H9 (cell line): ENCODE data around the gene ESM1. TPM values are rescaled to one million over a fixed set of nuclear protein-coding genes. Genes with fewer than 3 reads are reported as not detected.

Experiments
- DNase-seq: peaks from one replicate; pipeline ENCODE4 v3.0.0-alpha.2; 2017
- H2AFZ ChIP-seq: one replicate; pipeline ENCODE4 v1.6.1; 2013; ENCODE audit warnings: mild to moderate bottlenecking, low read length, control low read depth, moderate library complexity
- H2AK5ac ChIP-seq: 2 replicates; pipeline ENCODE4 v1.6.1; 2013; ENCODE audit warnings: low read length, control low read depth, mixed read lengths; ENCODE audit not compliant: insufficient read length
- H2BK120ac ChIP-seq: one replicate; pipeline ENCODE4 v1.6.1; 2013; ENCODE audit warnings: low read depth, mild to moderate bottlenecking, low read length, control low read depth, inconsistent platforms; ENCODE audit not compliant: poor library complexity, severe bottlenecking
- H2BK12ac ChIP-seq: 2 replicates; pipeline ENCODE4 v1.6.1; 2013; ENCODE audit warnings: low read length, control low read depth, mixed read lengths, low read depth; ENCODE audit not compliant: insufficient read length
- H2BK15ac ChIP-seq: 2 replicates; pipeline ENCODE4 v1.6.1; 2013; ENCODE audit warnings: low read depth, low read length, control low read depth
- H2BK20ac ChIP-seq: one replicate; pipeline ENCODE4 v1.6.1; 2013; ENCODE audit warnings: low read depth, mild to moderate bottlenecking, low read length, control low read depth, inconsistent platforms; ENCODE audit not compliant: poor library complexity, severe bottlenecking
- H2BK5ac ChIP-seq: 2 replicates; pipeline ENCODE4 v1.6.1; 2013; ENCODE audit warnings: low read length, control low read depth, mixed read lengths; ENCODE audit not compliant: insufficient read length
- H3K14ac ChIP-seq: 2 replicates; pipeline ENCODE4 v1.6.1; 2013; ENCODE audit warnings: low read length, control low read depth; ENCODE audit not compliant: insufficient read depth
- H3K18ac ChIP-seq: 2 replicates; pipeline ENCODE4 v1.6.1; 2013; ENCODE audit warnings: low read depth, mild to moderate bottlenecking, mixed read lengths, low read length, control low read depth; ENCODE audit not compliant: insufficient read length
- H3K23ac ChIP-seq: 2 replicates; pipeline ENCODE4 v1.6.1; 2013; ENCODE audit warnings: low read length, control low read depth, mixed read lengths, low read depth; ENCODE audit not compliant: insufficient read length
- H3K23me2 ChIP-seq: 2 replicates; pipeline ENCODE4 v1.6.1; 2013; ENCODE audit warnings: low read depth, mild to moderate bottlenecking, mixed read lengths, low read length, control low read depth; ENCODE audit not compliant: insufficient read length, poor library complexity, severe bottlenecking
- H3K27ac ChIP-seq: 2 replicates; pipeline ENCODE4 v1.5.1; 2013; ENCODE audit warnings: low read length, control low read depth, mixed read lengths, low read depth; ENCODE audit not compliant: insufficient read length
- H3K27me3 ChIP-seq: 2 replicates; pipeline ENCODE4 v1.6.1; 2013; ENCODE audit warnings: low read length, control low read depth, inconsistent platforms; ENCODE audit not compliant: insufficient read depth
- H3K4ac ChIP-seq: 2 replicates; pipeline ENCODE4 v1.6.1; 2013; ENCODE audit warnings: low read depth, mild to moderate bottlenecking, control low read depth, inconsistent platforms, low read length, moderate library complexity
- H3K4me1 ChIP-seq: 2 replicates; pipeline ENCODE4 v1.6.1; 2013; ENCODE audit warnings: low read length, control low read depth, inconsistent platforms; ENCODE audit not compliant: insufficient read depth
- H3K4me2 ChIP-seq: 2 replicates; pipeline ENCODE4 v1.6.1; 2013; ENCODE audit warnings: low read length, control low read depth, mixed read lengths; ENCODE audit not compliant: insufficient read length, insufficient read depth
- H3K56ac ChIP-seq: 2 replicates; pipeline ENCODE4 v1.6.1; 2013; ENCODE audit warnings: low read depth, mild to moderate bottlenecking, mixed read lengths, low read length, control low read depth; ENCODE audit not compliant: insufficient read length
- H3K79me1 ChIP-seq: 2 replicates; pipeline ENCODE4 v1.6.1; 2013; ENCODE audit warnings: low read depth, mild to moderate bottlenecking, moderate library complexity, low read length, control low read depth, inconsistent platforms; ENCODE audit not compliant: insufficient read depth, poor library complexity, severe bottlenecking
- H3K79me2 ChIP-seq: 2 replicates; pipeline ENCODE4 v1.6.1; 2013; ENCODE audit warnings: low read length, control low read depth, inconsistent platforms; ENCODE audit not compliant: insufficient read depth
- H3K9ac ChIP-seq: 2 replicates; pipeline ENCODE4 v1.6.1; 2013; ENCODE audit warnings: low read length, control low read depth, mixed read lengths; ENCODE audit not compliant: insufficient read length; ENCODE audit errors: extremely low read depth
- H3K9me3 ChIP-seq: one replicate; pipeline ENCODE4 v1.6.1; 2013; ENCODE audit warnings: low read depth, low read length, inconsistent platforms; ENCODE audit not compliant: control insufficient read depth
- H3T11ph ChIP-seq: one replicate; pipeline ENCODE4 v1.6.1; 2013; ENCODE audit warnings: mild to moderate bottlenecking, low read length, control low read depth, inconsistent platforms
- H4K20me1 ChIP-seq: one replicate; pipeline ENCODE4 v1.6.1; 2013; ENCODE audit not compliant: control insufficient read depth, insufficient read length, insufficient read depth
- H4K5ac ChIP-seq: 2 replicates; pipeline ENCODE4 v1.6.1; 2013; ENCODE audit warnings: low read depth, mild to moderate bottlenecking, mixed read lengths, low read length, control low read depth; ENCODE audit not compliant: insufficient read length
- H4K8ac ChIP-seq: replicated peaks from 2 replicates; pipeline ENCODE4 v1.6.1; 2013; ENCODE audit warnings: low read length, control low read depth, mixed read lengths, low read depth; ENCODE audit not compliant: insufficient read length
- H4K91ac ChIP-seq: 2 replicates; pipeline ENCODE4 v1.6.1; 2013; ENCODE audit warnings: low read depth, mild to moderate bottlenecking, moderate library complexity, mixed read lengths, low read length, control low read depth; ENCODE audit not compliant: insufficient read length
- H3K27ac Mint-ChIP-seq, 3 experiments: 2 replicates in 2 of 3; 3 replicates in 1 of 3; pipeline ENCODE4 v1.8.0; 2020 to 2021; ENCODE audit warnings: mixed read lengths in 3 of 3, mild to moderate bottlenecking in 1 of 3, moderate library complexity in 1 of 3
- H3K27me3 Mint-ChIP-seq: 2 replicates; pipeline ENCODE4 v1.8.0; 2021; ENCODE audit warnings: low read depth, mild to moderate bottlenecking, moderate library complexity, mixed read lengths
- H3K36me3 Mint-ChIP-seq, 3 experiments: 2 replicates in 2 of 3; 3 replicates in 1 of 3; pipeline ENCODE4 v1.8.0; 2020 to 2021; ENCODE audit warnings: low read depth in 3 of 3, mixed read lengths in 3 of 3; ENCODE audit not compliant: insufficient read depth in 1 of 3
- H3K4me1 Mint-ChIP-seq, 2 experiments: 2 replicates each; pipeline ENCODE4 v1.8.0; 2020; ENCODE audit warnings: mixed read lengths in 2 of 2
- H3K4me3 Mint-ChIP-seq, 2 experiments: 2 replicates in 1 of 2; 3 replicates in 1 of 2; pipeline ENCODE4 v1.8.0; 2020 to 2021; ENCODE audit warnings: mild to moderate bottlenecking in 2 of 2, mixed read lengths in 2 of 2, moderate library complexity in 1 of 2
- H3K9me3 Mint-ChIP-seq, 2 experiments: 2 replicates in 1 of 2; 3 replicates in 1 of 2; pipeline ENCODE4 v1.8.0; 2020; ENCODE audit warnings: mild to moderate bottlenecking in 2 of 2, mixed read lengths in 2 of 2, moderate library complexity in 1 of 2
- WGBS: extraction: QIAGEN DNeasy Blood & Tissue Kit; methylation state at CpG from one replicate; pipeline ENCODE4 v1.1.7; 2013; ENCODE audit warnings: missing lambda C conversion rate, low lambda C conversion rate, mixed read lengths; ENCODE audit not compliant: insufficient read length; ENCODE audit errors: extremely low coverage; 5-methylcytosine and 5-hydroxymethylcytosine counted together
- total RNA-seq: library from RNA; stranded (reverse); gene quantifications from 2 replicates; pipeline ENCODE4 v1.2.1, GENCODE V29; 2021
- TF ChIP-seq, protein P1 (sequence below): fragments of 200-600 bp; sonication (generic); conservative IDR thresholded peaks from 3 replicates; pipeline ENCODE4 v1.8.0; 2021; ENCODE audit warnings: antibody characterized with exemption, mild to moderate bottlenecking

ESM1 gene
- total RNA-seq, 1 experiment from 2014 or later, result not detected

DNA sequence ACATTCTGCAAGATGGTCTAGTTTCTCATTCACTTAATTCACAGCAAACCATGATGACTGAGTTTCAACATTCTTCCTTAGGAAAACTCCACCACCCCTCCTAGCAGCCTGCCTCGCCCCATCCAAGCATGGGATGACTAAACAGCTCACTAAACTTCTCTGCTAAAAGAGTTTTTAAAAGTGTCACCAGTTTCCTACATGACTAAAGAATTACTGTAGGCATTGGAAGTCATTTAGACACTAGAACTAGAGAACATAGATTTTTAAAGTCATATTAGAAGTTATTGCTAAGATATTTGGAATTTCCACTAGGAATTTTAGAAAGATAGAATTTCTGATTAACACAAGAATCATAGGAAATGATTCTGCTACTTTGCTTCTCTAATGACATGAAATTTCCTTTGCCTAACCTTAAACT is 5.5 kb upstream of the ESM1 start:
- Histone ChIP-seq H2BK120ac (no peak overlapping the region), H2BK15ac (no peak overlapping the region), H2AK5ac (no peak overlapping the region), H3K27me3 (no peaks in the 10 kb centered on the region), H3K23ac (no peak overlapping the region), H3K79me1 (no peaks in the 10 kb centered on the region), H3K4me2 (no peak overlapping the region), H3K4ac (no peak overlapping the region), H3K9ac (no peak overlapping the region), H4K8ac (no peak overlapping the region), H2BK5ac (no peak overlapping the region), H2BK20ac (no peak overlapping the region), H4K5ac (no peak overlapping the region), H3K9me3 (no peaks in the 10 kb centered on the region), H2AFZ (no peak overlapping the region), H4K91ac (no peak overlapping the region), H3T11ph (no peak overlapping the region), H3K23me2 (no peaks in the 10 kb centered on the region), H3K14ac (no peak overlapping the region), H3K79me2 (no peaks in the 10 kb centered on the region), H2BK12ac (no peak overlapping the region), H3K27ac (no peak overlapping the region), H3K56ac (no peak overlapping the region), H4K20me1 (no peaks in the 10 kb centered on the region), H3K18ac (no peak overlapping the region), H3K4me1 (peaks cover 12% of the 10 kb centered on the region; the same call in 1 of the 2 replicates)
- TF ChIP-seq, protein P1, sequence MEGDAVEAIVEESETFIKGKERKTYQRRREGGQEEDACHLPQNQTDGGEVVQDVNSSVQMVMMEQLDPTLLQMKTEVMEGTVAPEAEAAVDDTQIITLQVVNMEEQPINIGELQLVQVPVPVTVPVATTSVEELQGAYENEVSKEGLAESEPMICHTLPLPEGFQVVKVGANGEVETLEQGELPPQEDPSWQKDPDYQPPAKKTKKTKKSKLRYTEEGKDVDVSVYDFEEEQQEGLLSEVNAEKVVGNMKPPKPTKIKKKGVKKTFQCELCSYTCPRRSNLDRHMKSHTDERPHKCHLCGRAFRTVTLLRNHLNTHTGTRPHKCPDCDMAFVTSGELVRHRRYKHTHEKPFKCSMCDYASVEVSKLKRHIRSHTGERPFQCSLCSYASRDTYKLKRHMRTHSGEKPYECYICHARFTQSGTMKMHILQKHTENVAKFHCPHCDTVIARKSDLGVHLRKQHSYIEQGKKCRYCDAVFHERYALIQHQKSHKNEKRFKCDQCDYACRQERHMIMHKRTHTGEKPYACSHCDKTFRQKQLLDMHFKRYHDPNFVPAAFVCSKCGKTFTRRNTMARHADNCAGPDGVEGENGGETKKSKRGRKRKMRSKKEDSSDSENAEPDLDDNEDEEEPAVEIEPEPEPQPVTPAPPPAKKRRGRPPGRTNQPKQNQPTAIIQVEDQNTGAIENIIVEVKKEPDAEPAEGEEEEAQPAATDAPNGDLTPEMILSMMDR, result no peak
- H3K27ac Mint-ChIP-seq, result no peak overlapping the region
- H3K27me3 Mint-ChIP-seq, result no peaks in the 10 kb centered on the region
- no CpG with 5 or more reads among the region's 1 CpG for WGBS
- H3K36me3 Mint-ChIP-seq, result no peaks in the 10 kb centered on the region
- no peak overlapping the region for H3K4me3 Mint-ChIP-seq
- peaks cover 37 to 38% of the 10 kb centered on the region in 2 experiments for H3K4me1 Mint-ChIP-seq
- no peak for DNase-seq
- no peaks in the 10 kb centered on the region; a peak in 1 of 5 replicates for H3K9me3 Mint-ChIP-seq
